GM12873 (cell line): ENCODE measurements around the gene SERAC1.
A peak's percentile ranks its signal among the peaks of the same experiment; 100 is the strongest.

Experiments used
- TF ChIP-seq, protein P1 (sequence below): IDR thresholded peaks from 2 replicates; pipeline ENCODE4 v1.5.1; 2012; ENCODE audit warnings: low read depth, mild to moderate bottlenecking, moderate library complexity, low read length, control low read depth; ENCODE audit not compliant: insufficient read depth; ENCODE audit errors: missing control alignments

The SERAC1 gene

DNA sequence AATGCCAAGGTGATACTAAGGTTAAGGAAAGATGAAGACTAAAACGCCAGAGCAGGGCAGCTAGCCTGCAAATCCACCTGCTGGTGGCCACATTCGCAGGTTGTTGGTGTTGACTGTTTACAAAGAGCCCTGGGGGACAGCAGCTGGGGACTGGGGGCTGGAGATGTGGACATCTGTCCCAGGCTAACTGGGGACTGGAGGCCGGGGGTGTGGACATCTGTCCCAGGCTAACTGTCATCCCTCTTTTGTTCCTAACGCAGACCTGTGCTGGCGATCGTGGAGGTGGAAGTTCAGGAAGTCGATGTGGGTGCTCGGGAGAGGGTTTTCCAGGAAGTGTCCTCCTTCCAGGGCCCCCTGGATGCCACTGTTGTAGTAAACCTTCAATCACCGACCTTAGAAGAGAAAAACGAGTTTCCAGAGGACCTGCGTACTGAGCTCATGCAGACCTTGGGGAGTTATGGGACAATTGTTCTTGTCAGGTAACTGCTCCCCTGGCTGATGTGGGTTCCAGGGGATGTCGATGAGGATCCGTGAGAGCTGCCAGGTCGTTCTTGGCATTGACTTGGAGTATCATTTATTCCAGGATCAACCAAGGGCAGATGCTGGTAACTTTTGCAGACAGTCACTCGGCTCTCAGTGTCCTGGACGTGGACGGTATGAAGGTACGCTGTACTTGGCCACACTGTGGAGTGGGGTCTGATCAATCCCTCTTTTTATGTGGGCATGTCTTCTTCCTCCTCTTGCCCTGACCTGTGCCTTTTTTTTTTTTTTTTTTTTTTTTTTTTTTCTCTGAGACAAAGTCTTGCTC is 87.0 kb downstream of the SERAC1 start:
- TF ChIP-seq, protein P1, sequence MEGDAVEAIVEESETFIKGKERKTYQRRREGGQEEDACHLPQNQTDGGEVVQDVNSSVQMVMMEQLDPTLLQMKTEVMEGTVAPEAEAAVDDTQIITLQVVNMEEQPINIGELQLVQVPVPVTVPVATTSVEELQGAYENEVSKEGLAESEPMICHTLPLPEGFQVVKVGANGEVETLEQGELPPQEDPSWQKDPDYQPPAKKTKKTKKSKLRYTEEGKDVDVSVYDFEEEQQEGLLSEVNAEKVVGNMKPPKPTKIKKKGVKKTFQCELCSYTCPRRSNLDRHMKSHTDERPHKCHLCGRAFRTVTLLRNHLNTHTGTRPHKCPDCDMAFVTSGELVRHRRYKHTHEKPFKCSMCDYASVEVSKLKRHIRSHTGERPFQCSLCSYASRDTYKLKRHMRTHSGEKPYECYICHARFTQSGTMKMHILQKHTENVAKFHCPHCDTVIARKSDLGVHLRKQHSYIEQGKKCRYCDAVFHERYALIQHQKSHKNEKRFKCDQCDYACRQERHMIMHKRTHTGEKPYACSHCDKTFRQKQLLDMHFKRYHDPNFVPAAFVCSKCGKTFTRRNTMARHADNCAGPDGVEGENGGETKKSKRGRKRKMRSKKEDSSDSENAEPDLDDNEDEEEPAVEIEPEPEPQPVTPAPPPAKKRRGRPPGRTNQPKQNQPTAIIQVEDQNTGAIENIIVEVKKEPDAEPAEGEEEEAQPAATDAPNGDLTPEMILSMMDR = no peak

DNA sequence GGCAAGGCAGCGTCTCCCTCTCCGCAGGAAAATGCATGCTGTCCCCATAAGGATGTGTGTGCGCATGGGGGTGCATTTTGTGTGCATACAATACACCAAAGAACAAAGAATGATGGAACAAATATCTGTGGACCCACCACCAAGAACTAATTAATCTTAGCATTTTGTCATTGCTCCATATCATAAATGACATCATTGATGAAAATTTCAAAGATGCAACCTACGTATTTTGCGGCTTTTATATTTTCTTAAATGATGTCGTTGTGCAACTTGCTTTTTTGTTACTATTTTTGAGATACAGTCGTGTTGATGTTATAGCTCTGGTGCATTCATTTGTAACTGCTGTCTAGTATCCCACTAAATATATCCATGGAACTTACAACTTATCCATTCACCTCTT is 89.7 kb downstream of the SERAC1 start:
- TF ChIP-seq, protein P1 = no peak

DNA sequence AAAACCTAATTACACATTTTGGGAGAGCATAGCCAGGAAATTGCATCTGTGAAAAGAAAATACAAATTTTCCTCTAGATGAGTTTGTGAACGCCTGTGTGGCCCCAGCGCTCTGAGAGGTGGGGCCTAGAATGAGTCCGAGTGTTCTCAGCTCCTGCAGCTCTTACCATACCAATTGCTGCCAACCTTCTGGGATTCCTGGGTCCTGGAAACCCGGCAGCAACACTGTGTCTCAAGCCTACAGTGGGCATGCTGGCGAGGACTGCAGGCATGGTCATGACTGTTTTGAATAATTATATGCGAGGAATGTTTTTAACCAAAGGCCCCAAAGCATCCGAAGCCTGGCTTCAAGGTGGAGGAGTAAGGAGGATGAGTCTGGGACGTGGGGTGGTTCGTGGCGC is 90.4 kb downstream of the SERAC1 start:
- TF ChIP-seq, protein P1 = no peak

DNA sequence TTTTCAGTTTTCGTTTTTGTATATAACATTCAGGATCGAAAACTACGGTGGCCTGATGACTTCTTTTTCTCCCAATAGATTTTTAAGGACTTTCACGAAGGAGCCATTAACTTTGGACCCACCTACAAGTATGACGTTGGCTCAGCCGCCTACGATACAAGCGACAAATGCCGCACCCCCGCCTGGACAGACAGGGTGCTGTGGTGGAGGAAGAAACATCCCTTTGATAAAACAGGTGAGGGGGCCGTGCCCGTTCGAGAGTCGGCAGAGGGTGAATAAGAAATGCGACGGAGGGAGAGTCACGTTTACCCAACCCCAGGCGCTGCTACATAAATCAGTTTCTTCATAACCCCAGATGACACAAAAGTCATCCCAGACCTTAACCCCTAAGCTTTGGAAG is 91.5 kb downstream of the SERAC1 start:
- TF ChIP-seq, protein P1 = no peak

DNA sequence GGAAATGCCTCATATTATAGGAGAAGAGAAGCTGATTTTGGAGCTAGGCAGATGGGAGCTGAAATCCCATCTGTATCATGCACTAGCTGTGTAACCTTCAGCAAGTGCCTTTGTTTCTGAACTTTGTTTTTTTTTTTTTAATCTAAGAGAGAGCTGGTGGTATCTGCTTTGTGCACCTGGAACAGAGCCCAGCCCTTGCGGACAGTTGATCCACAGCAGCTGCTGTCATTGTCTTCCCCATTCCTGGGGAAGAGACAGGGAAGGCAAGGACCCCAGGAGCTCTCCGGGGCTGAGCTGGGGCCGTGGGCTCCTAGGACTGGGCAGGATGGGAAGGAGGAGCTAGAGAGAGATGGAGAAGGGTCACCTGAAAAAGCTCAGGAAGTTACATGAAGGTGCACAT is 94.3 kb downstream of the SERAC1 start:
- TF ChIP-seq, protein P1 = no peak

DNA sequence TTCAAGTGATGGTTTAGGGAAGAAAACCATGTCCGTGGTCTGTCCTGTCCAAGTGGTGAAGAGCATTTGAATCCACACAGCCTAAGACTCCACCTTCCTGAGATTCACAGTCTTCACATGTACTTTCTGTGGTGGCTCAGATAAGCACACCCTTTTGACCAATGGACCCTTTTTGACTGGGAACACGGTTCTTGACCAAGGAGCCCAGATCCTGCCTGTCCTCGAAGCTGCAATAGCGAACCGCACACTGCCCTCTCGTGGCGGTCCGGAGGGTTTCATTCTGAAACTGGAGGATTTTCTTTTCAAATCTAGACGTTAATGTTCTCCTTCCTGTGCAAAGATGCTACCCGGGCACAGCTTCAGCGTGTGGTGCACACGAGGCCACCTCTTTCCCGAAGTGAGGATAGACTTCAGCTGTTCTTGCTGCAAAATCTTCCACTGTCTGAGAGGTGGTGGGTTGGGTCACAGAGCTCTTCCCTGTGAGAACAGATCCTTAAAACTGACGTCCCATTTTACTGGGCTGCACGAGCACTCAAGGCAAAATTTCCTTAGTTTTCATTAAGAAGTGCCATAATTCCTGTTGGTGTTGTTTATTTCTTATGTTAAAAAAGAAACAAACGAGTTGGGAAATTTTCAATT is 95.9 kb downstream of the SERAC1 start:
- TF ChIP-seq, protein P1 = peak; percentile 90
